Activated CD4-positive, alpha-beta T cell treated with anti-CD3 and anti-CD28 coated beads, Interleukin-2, amount 10 ng/mL, durations not matched to agents 24 days and 14 days (primary cell): ENCODE data around the gene CD163. TPM values are rescaled to one million over a fixed set of nuclear protein-coding genes. Genes with fewer than 3 reads are reported as not detected.
"Not testable (repeated sequence)": the region's sequence is repeated elsewhere in the genome, so short reads cannot be mapped to it uniquely, and the experiment has no call there.

Source experiments
- DNase-seq: peaks from one replicate; pipeline ENCODE4 v3.0.0; 2022
- H3K27ac Mint-ChIP-seq: one replicate; pipeline ENCODE4 v1.8.0; 2022; ENCODE audit warnings: mild to moderate bottlenecking, mixed read lengths
- H3K27me3 Mint-ChIP-seq: one replicate; pipeline ENCODE4 v1.8.0; 2022; ENCODE audit warnings: mixed read lengths
- H3K36me3 Mint-ChIP-seq: one replicate; pipeline ENCODE4 v1.8.0; 2022; ENCODE audit warnings: low read depth, mild to moderate bottlenecking, mixed read lengths
- H3K4me1 Mint-ChIP-seq: one replicate; pipeline ENCODE4 v1.8.0; 2021; ENCODE audit warnings: mixed read lengths
- H3K4me3 Mint-ChIP-seq: one replicate; pipeline ENCODE4 v1.8.0; 2022; ENCODE audit warnings: mild to moderate bottlenecking, moderate library complexity, mixed read lengths
- H3K9me3 Mint-ChIP-seq: one replicate; pipeline ENCODE4 v1.8.0; 2021; ENCODE audit warnings: mixed read lengths
- intact Hi-C: fragments of 100-400 bp; cut with micrococcal nuclease; formaldehyde crosslinking; loops from one replicate; pipeline ENCODE4 v1.15.1; 2023
- total RNA-seq: library from RNA; stranded (reverse); gene quantifications from 2 replicates; pipeline ENCODE4 v1.2.3, GENCODE V29; 2022

CD163 gene
- not detected in 2 replicates for total RNA-seq

GRCh38 chr12:7503686-7504415, at the start of gene CD163:
Gene CD163, minus strand, starts transcription at chr12:7503777. Its CDS starts 87 bp downstream, at chr12:7503690.
- Mint-ChIP-seq H3K4me3 (no peak within 1 kb of the TSS), H3K4me1 (peaks cover 2% of the 10 kb centered on the region), H3K9me3 (no peaks in the 10 kb centered on the region), H3K27ac (no peak within 1 kb of the TSS), H3K36me3 (no peaks in the 10 kb centered on the region), H3K27me3 (peaks cover 11% of the 10 kb centered on the region)
- intact Hi-C loops: no loop called here
- DNase-seq: no peak

GRCh38 chr12:7542813-7543212, 39.2 kb upstream of the CD163 start:
- Mint-ChIP-seq H3K4me3 (no peak overlapping the region), H3K9me3 (peaks cover 5% of the 10 kb centered on the region), H3K27me3 (peaks cover 5% of the 10 kb centered on the region), H3K4me1 (no peaks in the 10 kb centered on the region), H3K36me3 (no peaks in the 10 kb centered on the region), H3K27ac (no peak overlapping the region)
- no peak for DNase-seq
- intact Hi-C loops: no loop called here

- intact Hi-C loops: no loop called here
- H3K4me3 Mint-ChIP-seq: no peak overlapping the region
- no peaks in the 10 kb centered on the region for H3K36me3 Mint-ChIP-seq
- no peak overlapping the region for H3K27ac Mint-ChIP-seq
- no peaks in the 10 kb centered on the region for H3K4me1 Mint-ChIP-seq
- H3K27me3 Mint-ChIP-seq: peaks cover 5% of the 10 kb centered on the region
- no peak for DNase-seq
- H3K9me3 Mint-ChIP-seq: peaks cover 5% of the 10 kb centered on the region
Measured at GRCh38 chr12:7542046-7542445, 38.5 kb upstream of the CD163 start.

- H3K27me3 Mint-ChIP-seq: peaks cover 9% of the 10 kb centered on the region
- no peak overlapping the region for H3K27ac Mint-ChIP-seq
- intact Hi-C loops: no loop called here
- no peaks in the 10 kb centered on the region for H3K36me3 Mint-ChIP-seq
- no peaks in the 10 kb centered on the region for H3K9me3 Mint-ChIP-seq
- no peak for DNase-seq
- H3K4me3 Mint-ChIP-seq: no peak overlapping the region
- no peaks in the 10 kb centered on the region for H3K4me1 Mint-ChIP-seq
Measured at GRCh38 chr12:7514416-7514815, 10.8 kb upstream of the CD163 start.

GRCh38 chr12:7512553-7512952, 9.0 kb upstream of the CD163 start:
- no peak overlapping the region for H3K4me3 Mint-ChIP-seq
- H3K9me3 Mint-ChIP-seq: no peaks in the 10 kb centered on the region
- H3K27me3 Mint-ChIP-seq: peaks cover 9% of the 10 kb centered on the region
- intact Hi-C loops: no loop called here
- no peak for DNase-seq
- H3K4me1 Mint-ChIP-seq: no peaks in the 10 kb centered on the region
- no peaks in the 10 kb centered on the region for H3K36me3 Mint-ChIP-seq
- no peak overlapping the region for H3K27ac Mint-ChIP-seq

GRCh38 chr12:7509793-7510470, 6.4 kb upstream of the CD163 start:
- intact Hi-C loops, H3K36me3 Mint-ChIP-seq: not testable (repeated sequence)

GRCh38 chr12:7502612-7503011, 965 bp downstream of the CD163 start:
- H3K4me3 Mint-ChIP-seq: no peak overlapping the region
- peaks cover 16% of the 10 kb centered on the region for H3K27me3 Mint-ChIP-seq
- no peaks in the 10 kb centered on the region for H3K36me3 Mint-ChIP-seq
- no peak overlapping the region for H3K27ac Mint-ChIP-seq
- intact Hi-C loops: no loop called here
- H3K4me1 Mint-ChIP-seq: peaks cover 3% of the 10 kb centered on the region
- no peaks in the 10 kb centered on the region for H3K9me3 Mint-ChIP-seq
- DNase-seq: no peak

More at GRCh38 chr12:7509793-7510470, 6.4 kb upstream of the CD163 start:
- H3K27me3 Mint-ChIP-seq, DNase-seq, H3K4me1 Mint-ChIP-seq, H3K9me3 Mint-ChIP-seq, H3K4me3 Mint-ChIP-seq, H3K27ac Mint-ChIP-seq: not testable (repeated sequence)

GRCh38 chr12:7501031-7501588, 2.5 kb downstream of the CD163 start:
- no peak overlapping the region for H3K4me3 Mint-ChIP-seq
- no peak overlapping the region for H3K27ac Mint-ChIP-seq
- intact Hi-C loops: no loop called here
- no peak for DNase-seq
- no peaks in the 10 kb centered on the region for H3K36me3 Mint-ChIP-seq
- peaks cover 16% of the 10 kb centered on the region for H3K27me3 Mint-ChIP-seq
- H3K9me3 Mint-ChIP-seq: no peaks in the 10 kb centered on the region
- H3K4me1 Mint-ChIP-seq: peaks cover 3% of the 10 kb centered on the region

GRCh38 chr12:7499636-7500035, 3.9 kb downstream of the CD163 start:
- no peaks in the 10 kb centered on the region for H3K9me3 Mint-ChIP-seq
- intact Hi-C loops: no loop called here
- H3K4me1 Mint-ChIP-seq: peaks cover 3% of the 10 kb centered on the region
- H3K27ac Mint-ChIP-seq: no peak overlapping the region
- H3K4me3 Mint-ChIP-seq: no peak overlapping the region
- H3K36me3 Mint-ChIP-seq: no peaks in the 10 kb centered on the region
- no peak for DNase-seq
- peaks cover 23% of the 10 kb centered on the region for H3K27me3 Mint-ChIP-seq

GRCh38 chr12:7498809-7499208, 4.8 kb downstream of the CD163 start:
- Mint-ChIP-seq H3K27ac (no peak overlapping the region), H3K27me3 (peaks cover 22% of the 10 kb centered on the region), H3K9me3 (no peaks in the 10 kb centered on the region), H3K4me1 (peaks cover 3% of the 10 kb centered on the region), H3K36me3 (no peaks in the 10 kb centered on the region), H3K4me3 (no peak overlapping the region)
- intact Hi-C loops: no loop called here
- DNase-seq: no peak

GRCh38 chr12:7497661-7498060, 5.9 kb downstream of the CD163 start:
- Mint-ChIP-seq H3K27me3 (peaks cover 15% of the 10 kb centered on the region), H3K27ac (no peak overlapping the region), H3K4me1 (peaks cover 3% of the 10 kb centered on the region), H3K4me3 (no peak overlapping the region), H3K36me3 (no peaks in the 10 kb centered on the region), H3K9me3 (no peaks in the 10 kb centered on the region)
- intact Hi-C loops: no loop called here
- DNase-seq: no peak

GRCh38 chr12:7496451-7496850, 7.1 kb downstream of the CD163 start:
- DNase-seq: no peak
- H3K4me1 Mint-ChIP-seq: peaks cover 3% of the 10 kb centered on the region
- H3K27ac Mint-ChIP-seq: no peak overlapping the region
- intact Hi-C loops: no loop called here
- H3K36me3 Mint-ChIP-seq: no peaks in the 10 kb centered on the region
- H3K9me3 Mint-ChIP-seq: no peaks in the 10 kb centered on the region
- H3K27me3 Mint-ChIP-seq: peaks cover 21% of the 10 kb centered on the region
- no peak overlapping the region for H3K4me3 Mint-ChIP-seq

GRCh38 chr12:7495136-7495535, 8.4 kb downstream of the CD163 start:
- Mint-ChIP-seq H3K36me3 (no peaks in the 10 kb centered on the region), H3K27me3 (peaks cover 22% of the 10 kb centered on the region), H3K4me3 (no peak overlapping the region), H3K4me1 (peaks cover 3% of the 10 kb centered on the region), H3K27ac (no peak overlapping the region), H3K9me3 (no peaks in the 10 kb centered on the region)
- intact Hi-C loops: no loop called here
- no peak for DNase-seq

- H3K4me3 Mint-ChIP-seq: no peak overlapping the region
- H3K27ac Mint-ChIP-seq: no peak overlapping the region
- intact Hi-C loops: no loop called here
- DNase-seq: no peak
- peaks cover 17% of the 10 kb centered on the region for H3K27me3 Mint-ChIP-seq
- no peaks in the 10 kb centered on the region for H3K36me3 Mint-ChIP-seq
- no peaks in the 10 kb centered on the region for H3K9me3 Mint-ChIP-seq
- no peaks in the 10 kb centered on the region for H3K4me1 Mint-ChIP-seq
Measured at GRCh38 chr12:7493006-7493405, 10.6 kb downstream of the CD163 start.
